ENCODE measurements around the gene NXPH4.

GRCh38 chr12:57234571-57235016 is 18.0 kb downstream of the NXPH4 start:
- TF ChIP-seq, protein P1, sequence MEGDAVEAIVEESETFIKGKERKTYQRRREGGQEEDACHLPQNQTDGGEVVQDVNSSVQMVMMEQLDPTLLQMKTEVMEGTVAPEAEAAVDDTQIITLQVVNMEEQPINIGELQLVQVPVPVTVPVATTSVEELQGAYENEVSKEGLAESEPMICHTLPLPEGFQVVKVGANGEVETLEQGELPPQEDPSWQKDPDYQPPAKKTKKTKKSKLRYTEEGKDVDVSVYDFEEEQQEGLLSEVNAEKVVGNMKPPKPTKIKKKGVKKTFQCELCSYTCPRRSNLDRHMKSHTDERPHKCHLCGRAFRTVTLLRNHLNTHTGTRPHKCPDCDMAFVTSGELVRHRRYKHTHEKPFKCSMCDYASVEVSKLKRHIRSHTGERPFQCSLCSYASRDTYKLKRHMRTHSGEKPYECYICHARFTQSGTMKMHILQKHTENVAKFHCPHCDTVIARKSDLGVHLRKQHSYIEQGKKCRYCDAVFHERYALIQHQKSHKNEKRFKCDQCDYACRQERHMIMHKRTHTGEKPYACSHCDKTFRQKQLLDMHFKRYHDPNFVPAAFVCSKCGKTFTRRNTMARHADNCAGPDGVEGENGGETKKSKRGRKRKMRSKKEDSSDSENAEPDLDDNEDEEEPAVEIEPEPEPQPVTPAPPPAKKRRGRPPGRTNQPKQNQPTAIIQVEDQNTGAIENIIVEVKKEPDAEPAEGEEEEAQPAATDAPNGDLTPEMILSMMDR (IDR thresholded peaks at IDR 0.05): no peak
- no peak for TF ChIP-seq POLR2A (IDR thresholded peaks at IDR 0.05)
